ENCODE data around the gene BATF2. TPM values are rescaled to one million over a fixed set of nuclear protein-coding genes. Genes with fewer than 3 reads are reported as not detected.
"Not testable (repeated sequence)": the region's sequence is repeated elsewhere in the genome, so short reads cannot be mapped to it uniquely, and the experiment has no call there.

Gene BATF2
- total RNA-seq, 1 donor from 2014 or later = 0.34 TPM

DNA sequence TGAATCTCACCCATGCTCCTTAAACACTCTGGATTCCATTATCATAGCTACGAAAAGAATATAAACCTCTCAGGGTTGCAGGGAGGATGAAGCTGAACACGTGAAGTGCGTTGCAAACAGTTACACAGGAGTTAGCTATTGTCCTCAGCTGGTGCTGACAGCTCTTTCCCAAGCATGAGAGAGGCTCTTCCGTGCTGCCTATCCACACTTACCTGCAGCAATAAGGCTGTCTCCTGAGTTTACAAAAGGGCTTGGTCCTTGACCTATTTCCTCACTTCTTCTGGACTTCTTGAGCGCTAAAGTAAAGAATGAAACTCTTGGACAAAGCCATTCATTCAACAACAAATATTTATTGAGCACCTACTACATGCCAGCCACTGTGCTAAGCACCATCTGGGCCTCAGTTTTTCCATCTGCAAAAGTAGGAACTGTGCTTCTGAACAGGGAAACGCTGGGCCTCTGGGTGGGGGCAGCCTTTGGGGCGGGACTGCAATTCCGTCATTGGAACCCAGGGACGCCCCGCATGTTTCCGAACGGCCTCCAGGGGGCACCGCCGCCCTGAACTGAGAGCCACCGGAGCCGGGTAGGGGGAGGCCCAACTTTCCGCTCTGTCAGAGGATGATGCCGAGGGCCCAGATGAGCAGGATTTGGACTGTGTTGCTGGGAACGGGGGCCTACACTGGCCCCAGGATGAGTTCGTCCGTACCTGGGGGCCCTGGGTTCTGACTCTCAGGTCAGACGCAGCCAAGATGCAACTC, 16.5 kb upstream of the BATF2 start:
- peak; percentile 90 for DNase-seq

DNA sequence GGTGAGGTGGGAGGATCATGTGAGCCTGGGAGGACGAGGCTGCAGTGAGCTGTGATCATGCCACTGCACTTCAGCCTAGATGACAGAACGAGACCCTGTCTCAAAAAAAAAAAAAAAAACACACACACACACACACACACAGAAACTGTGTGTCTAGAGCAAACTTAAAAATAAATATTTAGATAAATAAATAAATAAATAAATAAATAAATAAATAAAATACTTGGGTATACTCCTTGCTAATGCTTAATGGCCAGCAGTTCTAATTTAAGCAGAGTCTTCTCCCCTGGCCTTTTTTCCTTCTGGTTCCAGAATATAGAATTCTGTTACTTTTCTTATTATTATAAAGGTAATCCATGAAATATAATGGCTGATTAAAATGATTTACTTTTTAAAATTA, 12.1 kb upstream of the BATF2 start:
- DNase-seq = no peak

DNA sequence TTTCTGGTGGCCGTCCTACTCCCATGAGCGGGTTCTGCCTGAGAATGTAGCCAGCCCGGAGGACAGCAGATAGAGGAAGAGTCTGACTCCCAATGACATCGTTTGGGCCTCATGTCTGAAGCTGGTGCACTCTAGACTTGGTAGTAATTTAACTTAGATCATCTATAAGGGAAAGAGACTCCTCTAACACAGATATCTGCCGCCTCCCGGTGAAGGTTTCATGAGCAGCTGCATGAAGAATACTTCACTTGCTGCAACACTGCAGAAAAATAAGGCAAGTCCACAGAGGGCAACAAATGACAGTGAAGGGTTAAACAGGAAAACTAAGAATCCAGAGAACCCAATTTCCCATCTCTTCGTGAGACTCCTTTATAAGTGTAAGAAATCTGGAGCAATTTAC, 11.2 kb upstream of the BATF2 start:
- no peak for DNase-seq

DNA sequence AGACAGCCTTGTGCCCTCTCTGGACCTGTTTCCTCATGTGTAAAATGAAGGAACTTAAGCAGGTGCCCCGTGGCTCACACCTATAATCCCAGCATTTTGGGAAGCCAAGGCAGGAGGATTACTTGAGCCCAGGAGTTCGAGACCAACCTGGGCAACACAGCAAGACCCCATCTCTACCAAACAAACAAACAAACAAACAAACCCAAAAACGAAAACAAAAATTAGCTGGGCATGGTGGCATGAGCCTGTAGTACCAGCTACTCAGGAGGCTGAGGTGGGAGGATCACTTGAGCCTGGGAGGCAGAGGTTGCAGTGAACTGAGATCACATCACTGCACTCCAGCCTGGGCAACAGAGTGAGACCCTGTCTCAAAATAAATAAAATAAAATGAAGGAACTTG, 7.2 kb upstream of the BATF2 start:
- DNase-seq = not testable (repeated sequence)

DNA sequence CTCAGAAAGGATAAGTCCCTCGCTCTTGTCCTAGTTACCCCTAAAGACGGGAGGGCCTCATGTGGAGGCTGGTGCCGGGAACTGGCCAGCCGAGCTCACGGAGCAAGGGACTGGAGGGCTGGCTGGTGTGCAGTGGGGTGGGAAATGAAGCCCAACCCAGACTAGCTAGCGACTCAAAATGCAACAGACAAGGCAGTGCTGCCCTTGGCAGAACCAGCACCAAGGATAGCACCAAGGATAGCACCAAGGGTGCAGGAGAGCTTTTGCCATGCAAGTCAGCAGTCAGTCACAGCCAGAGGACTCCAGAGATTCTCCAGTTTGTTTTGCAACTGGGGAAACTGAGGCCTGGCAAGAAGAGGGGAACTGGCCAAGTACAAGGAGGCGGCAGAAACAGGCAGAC, 6.5 kb upstream of the BATF2 start:
- peak; percentile 20 for DNase-seq

DNA sequence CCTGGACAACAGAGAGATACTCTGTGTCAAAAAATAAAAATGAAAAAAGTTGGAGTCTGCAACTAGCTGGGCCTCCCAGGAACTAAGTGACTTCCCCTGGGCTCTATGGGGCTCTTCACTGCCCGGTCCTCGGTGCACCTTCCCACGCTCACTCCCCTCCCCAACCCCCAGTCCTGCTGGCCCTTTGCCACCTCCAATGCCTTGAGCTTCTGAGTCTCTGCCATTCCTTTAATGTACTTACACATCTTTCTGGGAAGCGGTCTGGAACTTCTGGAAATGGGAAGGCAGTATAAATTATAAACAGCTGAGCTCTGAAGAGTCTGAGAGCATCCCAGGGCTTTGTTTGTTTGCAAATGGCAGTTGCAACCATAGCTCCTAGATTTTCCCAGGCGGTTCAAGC, 5.9 kb upstream of the BATF2 start:
- DNase-seq = no peak

DNA sequence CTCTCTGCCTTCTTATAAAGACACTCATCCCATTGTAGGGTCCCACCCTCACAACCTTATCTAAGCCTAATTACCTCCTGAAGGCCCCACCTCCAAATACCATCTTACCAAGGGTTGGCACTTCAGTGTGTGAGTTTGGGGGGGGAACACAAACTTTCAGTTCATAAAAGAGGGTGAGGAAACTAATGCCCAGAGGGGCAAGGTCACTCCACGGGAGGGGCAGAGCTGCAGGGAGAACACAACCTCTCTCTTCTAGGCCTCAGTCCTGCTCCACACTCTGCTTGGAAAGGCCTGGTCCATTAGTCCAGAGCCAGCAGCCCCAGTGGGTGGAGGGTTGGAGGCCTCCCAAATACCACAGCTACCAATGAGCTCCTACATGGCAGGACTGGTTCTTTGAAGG, 2.7 kb upstream of the BATF2 start:
- DNase-seq = no peak

DNA sequence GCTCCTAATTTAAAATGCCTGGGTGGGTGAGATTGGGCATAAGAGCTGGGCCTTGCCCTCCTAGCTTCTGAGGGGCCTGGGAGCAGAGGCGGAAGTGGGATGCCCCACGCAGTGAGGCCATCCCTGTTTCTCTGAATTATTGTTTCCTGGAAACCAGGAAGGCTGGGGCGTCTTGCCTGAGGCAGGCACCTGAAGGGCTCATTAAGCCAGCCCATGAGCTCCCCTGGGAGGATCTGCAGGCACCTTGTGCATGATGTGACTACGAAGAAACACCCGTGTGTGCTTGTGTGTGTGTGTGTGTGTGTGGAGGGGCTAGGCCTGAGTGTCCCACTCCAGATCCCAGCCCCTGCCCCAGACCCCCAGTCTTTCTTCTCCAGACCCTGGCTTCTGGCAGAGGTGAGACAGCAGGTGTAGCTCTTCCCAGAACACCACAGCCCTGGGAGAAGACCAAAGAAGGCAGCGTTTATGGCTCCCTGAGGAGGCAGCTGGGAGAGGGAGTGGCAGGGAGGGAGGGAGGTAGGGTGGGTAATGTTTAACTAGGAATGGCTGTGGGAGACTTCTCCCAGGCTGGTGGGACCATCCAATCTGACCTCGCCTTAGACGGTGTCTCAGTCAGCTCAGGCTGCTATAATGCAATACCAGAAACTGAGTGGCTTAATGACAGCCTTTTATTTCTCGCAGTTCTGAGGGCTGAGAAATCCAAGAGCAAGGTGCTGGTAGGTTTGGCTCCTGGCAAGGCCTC, 2.1 kb upstream of the BATF2 start:
- DNase-seq = no peak

DNA sequence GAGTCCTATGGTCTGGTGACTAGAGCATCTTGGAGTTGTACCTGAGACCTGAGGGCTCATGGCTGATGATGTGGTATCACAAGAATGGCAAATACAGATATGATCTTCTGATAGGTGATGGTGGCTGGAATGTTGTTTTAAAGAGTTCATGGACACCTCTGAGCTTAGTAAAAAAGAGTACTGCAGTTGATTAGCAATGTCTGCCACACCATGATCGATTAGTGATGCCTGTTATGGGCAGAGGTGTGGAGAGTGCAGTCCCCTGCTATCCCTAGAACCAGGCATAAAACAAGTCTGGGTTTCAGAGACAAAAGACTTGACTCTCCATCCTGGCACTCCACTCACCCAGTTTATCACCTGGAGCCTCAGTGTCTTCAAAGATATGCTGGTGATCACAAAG, 1.4 kb upstream of the BATF2 start:
- no peak for DNase-seq

DNA sequence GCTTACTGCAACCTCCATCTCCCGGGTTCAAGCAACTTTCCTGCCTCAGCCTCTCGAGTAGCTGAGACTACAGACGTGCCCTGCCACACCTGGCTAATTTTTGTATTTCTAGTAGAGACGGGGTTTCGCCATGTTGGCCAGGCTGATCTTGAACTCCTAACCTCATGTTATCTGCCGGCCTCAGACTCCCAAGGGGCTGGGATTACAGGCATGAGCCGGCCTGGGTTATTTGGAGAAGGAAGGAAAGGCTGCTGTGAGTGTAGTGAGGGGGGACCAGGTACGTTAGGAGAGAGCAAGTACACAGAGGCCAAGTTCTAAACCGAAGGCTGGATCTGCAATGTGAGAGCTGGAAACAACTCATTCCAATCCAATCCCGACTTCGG, 453 bp downstream of the BATF2 start:
- no peak for DNase-seq

DNA sequence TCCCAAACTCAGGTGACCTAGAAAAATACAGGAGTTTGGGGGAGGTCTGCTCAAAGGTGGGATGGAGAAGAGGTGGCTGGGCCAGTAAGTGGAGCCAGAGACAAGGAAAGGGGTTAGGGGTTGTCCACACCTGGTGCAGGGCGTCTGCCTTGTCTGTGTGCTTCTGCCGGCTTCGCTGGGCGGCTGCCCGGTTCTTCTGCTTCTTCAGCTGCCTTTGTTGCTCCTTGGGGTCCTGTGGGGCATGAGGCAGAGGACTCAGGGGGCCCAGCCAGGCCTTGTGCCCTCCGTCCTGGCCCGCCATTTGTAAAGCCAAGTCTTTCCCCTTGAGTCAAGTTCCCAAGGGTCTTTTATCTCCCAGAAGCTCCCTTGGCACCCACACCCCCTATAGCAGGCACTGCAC, 2.5 kb downstream of the BATF2 start:
- DNase-seq = no peak

DNA sequence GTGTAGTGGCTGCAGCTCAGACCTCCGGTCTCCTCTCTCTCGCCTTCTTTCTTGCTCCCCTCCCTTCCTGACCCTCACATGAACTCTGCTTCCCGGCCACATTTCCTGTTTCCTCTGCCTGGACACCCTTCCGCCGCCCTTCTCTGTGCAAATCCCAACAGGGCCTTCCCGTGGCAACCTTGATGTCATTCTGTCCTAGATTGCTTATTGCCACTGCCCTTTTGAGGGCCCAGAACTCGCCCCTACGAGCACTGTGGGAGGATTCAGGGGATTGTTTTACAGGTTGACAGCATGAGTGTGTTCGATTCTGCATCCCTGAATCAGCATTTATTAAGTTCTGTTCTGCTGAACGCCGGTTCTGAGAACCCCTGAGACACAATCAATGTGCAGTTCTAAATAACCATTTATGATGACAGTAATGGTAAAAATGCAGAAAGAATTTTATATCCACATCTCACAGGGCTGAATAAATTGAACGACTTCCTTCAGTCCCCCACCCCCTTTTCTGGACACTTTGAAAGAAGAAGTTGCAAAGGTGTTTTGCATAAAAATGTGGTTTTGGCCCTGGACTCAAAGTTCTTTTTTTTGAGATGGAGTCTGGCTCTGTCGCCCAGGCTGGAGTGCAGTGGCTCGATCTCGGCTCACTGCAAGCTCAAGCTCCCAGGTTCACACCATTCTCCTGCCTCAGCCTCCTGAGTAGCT, 6.4 kb downstream of the BATF2 start:
- DNase-seq = peak; percentile 51

DNA sequence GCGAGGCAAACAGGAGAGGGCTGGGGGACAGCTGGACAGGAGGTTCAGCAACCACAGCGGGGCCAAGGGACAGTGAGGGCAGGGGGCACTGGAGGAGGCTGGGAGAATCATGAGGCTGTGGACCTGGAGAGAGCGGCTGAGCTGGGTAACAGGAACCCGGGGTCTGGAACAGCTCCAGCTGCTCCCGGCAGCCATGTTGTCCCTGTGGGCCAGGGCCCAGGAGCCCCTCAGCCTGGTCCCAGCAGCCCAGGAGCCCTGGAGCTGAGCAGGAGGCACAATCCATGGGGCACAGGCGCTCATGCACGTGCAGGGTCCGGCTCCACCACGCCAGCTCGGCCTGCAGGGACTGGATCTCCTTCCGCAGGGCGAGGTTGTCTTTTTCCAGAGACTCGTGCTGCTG, 7.4 kb downstream of the BATF2 start:
- DNase-seq = no peak

DNA sequence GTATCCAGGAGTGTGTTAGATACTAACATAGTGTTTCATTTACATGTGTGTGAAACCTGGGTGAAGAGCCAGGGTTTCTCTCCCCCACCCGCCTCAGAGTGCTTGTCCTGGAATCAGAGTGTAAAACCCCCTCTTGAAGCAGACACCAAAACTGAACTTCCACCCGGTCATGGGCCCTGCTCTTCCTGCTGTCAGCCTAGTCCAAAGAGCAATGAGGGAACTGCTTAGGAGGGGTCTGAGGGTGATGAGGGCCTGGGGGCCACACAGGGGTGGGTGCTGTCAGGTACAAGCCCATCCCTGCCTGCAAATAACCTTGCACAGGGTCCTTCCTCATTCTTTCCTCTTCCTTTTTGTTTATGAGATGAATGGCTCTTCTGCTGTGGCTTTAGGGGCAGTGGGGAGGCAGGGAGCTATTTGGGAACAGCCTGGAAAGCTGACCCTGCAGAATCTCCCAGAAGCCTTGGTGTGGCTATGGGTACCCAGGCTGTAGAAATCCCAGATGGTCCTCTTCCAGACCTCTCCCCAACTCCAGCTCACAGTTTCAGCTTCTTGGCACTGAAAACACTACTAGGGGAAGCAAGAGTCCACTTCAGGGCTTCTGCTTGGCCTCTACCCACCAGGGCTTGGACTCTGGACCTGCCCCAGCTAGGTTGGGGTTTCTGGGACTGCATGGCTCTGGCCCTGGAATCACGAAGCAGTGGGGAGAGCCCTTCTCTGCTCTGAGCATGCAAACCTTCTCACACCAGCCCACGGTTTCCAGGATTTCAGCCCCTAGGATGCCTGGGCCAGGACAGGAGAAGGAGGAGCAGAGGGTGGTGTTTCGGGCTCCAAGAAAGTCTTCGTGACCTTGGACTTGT, 8.5 kb downstream of the BATF2 start:
- no peak for DNase-seq

DNA sequence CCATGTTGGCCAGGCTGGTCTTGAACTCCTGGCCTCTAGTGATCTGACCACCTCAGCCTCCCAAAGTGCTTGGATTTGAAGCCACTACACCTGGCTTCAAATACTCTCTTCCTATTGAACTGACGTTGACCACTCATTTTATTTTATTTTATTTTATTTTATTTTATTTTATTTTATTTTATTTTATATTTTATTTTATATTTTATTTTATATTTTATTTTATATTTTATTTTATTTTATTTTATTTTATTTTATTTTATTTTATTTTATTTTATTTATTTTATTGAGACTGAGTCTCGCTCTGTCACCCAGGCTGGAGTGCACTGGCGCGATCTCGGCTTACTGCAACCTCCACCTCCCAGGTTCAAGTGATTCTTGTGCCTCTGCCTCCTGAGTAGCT, 13.4 kb downstream of the BATF2 start:
- not testable (repeated sequence) for DNase-seq

DNA sequence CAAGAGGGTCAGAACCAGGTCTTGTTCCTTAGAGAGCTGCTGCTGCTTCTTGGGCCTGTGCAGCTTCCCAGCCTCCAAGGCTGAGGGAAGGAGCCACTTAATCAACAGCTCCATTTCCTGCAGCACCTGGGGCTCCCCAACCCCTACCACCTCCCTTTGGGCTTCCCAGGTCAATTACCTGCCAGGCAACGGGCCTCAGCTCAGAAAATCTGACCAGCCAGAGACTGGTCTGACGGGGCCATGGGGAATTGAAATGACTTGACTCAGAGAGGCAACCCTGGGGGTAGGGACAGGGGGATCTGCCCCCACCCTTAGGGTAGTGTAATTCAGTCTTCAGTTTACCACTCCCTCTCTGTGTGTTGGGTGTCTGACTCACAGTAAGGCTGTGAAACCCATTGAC, 20.1 kb downstream of the BATF2 start:
- no peak for DNase-seq

DNA sequence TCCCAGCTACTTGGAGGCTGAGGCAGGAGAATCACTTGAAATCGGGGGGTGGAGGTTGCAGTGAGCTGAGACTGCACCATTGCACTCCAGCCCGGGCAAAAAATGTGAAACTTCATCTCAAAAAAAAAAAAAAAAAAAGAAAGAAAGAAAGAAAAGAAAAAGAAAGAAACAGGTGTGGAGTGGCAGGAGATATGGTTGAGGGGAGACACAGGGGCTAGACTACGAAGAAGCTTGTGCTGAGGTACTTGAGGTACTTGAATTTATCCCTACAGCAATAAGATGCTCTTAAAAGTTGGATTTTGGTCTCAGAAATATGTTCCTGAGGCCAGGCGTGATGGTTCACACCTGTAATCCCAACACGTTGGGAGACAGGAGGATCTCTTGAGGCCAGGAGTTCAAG, 22.6 kb downstream of the BATF2 start:
- DNase-seq = no peak

DNA sequence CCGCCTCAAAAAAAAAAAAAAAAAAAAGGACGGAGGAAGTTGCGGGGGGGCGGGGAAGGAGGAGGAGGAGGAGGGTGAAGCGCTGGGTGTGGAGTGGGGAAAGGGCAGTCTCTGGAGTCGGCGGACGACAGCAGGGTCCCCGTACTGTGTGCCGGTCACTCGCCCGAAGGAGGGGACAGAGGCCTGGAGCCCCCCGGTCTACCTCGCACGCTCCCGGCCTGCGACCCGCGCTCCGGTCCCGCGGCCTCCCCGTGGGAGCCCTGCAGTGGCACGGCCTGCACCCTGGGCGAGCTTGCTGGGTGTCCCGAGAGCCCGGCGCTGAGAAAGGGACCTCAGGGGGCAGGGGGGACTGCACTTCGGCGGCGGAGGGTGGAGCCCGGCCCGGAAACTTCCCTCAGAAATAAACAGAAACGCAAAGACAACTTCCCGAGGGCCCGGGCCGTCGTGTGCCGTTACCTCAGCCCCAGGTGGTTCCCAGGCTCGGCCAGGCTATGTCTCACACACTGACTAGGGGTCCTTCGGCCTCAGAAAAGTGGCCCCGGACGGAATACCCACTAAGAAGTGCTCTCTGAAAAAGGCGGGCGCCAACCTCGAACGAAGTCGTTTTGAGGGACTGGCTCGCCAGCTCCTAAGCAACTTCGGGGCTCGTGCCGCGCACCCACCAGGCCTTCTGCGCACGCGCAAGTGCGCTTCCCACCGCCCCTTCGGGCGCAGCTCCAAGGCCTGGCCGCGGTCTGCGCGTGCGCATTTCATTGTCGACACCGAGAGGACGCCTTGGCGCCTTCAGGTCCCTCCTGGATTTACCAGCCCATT, 25.1 kb downstream of the BATF2 start, which contains the start of gene MAJIN:
MAJIN (minus strand) TSS at position 688 of the 813 bp plus-strand sequence. CDS start 12,703 bp downstream, outside the sequence.
- DNase-seq = peak; percentile 93

DNA sequence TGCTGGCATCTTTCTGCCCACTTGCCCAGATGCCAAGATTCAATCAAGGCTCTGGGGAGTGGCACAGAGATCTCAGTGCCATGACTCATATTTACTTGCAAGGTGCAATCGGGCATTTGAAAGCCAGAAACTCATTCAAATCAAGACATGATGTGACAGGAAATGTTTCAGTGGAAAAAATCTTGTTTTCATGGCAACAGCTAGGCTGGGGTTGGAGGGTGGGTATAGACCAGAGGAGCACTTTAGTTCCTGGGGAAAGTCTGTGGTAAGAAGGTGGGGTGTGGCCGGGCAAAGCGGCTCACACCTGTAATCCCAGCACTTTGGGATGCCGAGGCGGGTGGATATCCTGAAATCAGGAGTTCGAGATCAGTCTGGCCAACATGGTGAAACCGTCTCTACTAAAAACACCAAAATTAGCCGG, 26.0 kb downstream of the BATF2 start:
- DNase-seq = peak; percentile 67

DNA sequence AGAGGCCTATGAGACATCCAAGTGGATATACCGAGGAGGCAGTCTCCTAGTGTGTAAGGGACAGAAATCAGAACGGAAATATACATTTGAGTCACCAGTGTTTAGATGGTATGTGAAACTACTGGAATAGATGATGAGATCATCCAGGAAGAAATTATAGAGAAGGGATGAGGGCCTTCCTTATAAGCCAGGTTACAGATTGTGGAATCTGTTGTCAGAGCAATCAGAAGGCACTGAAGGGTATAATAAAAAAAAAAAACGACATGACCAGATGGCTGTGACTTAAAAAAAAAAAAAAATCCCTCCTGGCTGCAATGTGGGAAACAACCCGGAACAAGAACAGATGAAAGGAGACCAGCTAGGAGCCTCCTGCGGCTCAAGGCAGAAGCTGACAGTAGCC, 27.6 kb downstream of the BATF2 start:
- peak; percentile 51 for DNase-seq

DNA sequence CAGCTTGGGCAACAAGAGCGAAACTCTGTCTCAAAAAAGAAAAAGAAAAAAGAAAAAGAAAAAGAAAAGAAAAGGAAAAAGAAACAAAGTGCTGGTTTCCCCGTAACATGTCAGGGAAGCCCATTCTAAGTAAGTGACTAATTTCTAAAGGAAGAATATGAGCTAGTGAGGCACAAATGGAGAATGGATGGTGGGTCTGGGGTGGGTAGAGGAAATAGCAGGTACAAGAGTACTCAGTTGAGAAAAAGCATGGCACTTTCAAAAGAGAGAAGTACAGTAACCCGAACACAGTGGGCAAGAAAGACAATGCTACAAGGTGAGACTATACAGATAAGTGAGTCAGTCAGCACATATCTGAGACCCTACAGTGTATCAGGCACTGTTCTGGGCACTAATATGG, 29.4 kb downstream of the BATF2 start:
- DNase-seq = no peak
